HG03439 (cell line): Measurements from ENCODE around the gene TAMALIN.
A peak's percentile ranks its signal among the peaks of the same experiment; 100 is the strongest.
"Not testable (repeated sequence)": the region's sequence is repeated elsewhere in the genome, so short reads cannot be mapped to it uniquely, and the experiment has no call there.

Experiments
- ATAC-seq: cut with Tn5 transposase; IDR thresholded peaks from one replicate; pipeline ENCODE4 v1.9.1; 2021; ENCODE audit warnings: mild to moderate bottlenecking, moderate library complexity; ENCODE audit not compliant: unreplicated experiment

Gene TAMALIN

DNA sequence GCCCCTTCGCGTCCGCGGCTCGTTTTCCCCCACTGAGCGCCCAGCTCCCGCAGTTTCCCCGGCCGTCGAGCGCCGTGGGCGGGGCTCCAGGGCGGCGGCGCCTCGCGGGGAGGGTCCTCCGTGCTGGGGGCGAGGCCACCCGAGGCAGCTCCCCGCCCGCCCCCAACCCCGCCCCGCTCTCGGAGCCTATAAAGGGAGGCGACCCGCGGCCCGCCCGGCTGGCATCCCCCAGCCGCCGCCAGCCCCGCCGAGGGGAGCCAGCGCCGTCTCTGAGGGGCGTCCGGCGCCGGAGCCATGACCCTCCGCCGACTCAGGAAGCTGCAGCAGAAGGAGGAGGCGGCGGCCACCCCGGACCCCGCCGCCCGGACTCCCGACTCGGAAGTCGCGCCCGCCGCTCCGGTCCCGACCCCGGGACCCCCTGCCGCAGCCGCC lies at the start of gene TAMALIN:
TAMALIN (plus strand) TSS at position 221 of the 432 bp plus-strand sequence; CDS start at position 295, 74 bp downstream.
- no peak for ATAC-seq

DNA sequence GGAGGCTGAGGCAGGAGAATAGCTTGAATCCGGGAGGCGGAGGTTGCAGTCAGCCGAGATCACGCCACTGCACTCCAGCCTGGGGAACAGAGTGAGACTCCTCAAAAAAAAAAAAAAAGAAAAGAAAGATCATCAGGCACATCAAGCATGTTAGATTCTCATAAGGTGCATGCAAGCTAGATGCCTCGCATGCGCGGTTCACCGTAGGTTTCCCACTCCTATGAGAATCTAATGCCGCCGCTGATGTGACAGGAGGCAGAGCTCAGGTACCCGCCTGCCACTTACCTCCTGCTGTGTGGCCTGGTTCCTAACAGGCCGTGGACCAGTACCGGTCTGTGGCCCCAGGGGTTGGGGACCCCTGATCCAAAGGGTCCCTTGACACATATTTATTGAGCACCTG lies 48.2 kb upstream of the TAMALIN start:
- ATAC-seq = no peak

DNA sequence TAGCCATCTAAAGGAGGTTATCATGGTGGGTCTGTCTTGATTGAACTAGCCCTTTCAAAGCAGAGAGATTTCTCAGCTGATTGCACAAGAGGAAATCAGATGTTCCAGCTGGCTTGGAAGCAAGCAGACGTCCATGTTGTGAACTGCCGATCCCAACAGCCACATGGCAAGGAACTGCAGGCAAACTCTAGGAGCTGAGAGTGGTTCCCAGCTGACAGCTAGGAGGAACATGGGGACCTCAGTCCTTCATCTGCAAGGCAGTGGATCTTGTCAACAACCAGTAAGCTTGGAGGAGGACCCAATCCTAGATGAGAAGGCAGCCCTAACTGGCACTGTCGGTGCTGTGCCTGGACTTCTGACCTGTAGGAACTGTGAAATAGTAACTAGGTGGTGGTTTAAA lies 47.5 kb upstream of the TAMALIN start:
- ATAC-seq = no peak

DNA sequence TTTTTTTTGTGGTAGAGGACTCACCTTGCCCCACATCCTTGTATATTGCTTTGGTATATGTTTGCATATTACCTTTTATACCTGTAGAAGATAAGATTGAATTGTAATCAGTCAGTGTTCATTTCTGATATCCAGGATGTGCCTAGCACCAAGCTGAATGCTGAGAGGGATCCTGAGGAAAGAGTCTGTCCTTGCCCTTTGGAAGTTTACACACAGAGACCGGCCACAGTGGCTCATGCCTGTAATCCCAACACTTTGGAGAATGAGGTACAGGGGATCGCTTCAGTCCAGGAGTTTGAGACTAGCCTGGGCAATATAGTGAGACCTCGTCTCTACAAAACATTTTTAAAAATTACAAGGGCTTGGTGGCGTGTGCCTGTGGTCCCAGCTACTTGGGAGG lies 46.8 kb upstream of the TAMALIN start:
- no peak for ATAC-seq

DNA sequence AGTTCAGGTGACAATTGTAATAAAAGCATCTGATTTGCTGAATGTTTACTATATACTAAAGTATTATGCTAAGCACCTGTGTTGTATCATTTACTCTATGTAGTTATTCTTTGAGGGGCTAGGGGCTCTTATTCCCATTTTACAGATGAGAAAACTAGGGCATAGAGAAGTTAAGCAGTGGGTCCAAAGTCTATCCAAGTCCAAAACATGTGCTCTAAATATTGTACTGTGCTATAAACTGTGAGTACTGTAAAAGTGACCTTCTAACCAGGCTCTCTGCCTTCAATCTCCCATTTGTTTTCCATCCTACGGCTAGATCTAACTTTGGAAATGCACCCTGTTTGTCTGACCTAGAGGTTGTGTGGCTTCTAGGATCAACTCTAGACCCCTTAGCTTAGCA lies 46.3 kb upstream of the TAMALIN start:
- ATAC-seq = no peak

DNA sequence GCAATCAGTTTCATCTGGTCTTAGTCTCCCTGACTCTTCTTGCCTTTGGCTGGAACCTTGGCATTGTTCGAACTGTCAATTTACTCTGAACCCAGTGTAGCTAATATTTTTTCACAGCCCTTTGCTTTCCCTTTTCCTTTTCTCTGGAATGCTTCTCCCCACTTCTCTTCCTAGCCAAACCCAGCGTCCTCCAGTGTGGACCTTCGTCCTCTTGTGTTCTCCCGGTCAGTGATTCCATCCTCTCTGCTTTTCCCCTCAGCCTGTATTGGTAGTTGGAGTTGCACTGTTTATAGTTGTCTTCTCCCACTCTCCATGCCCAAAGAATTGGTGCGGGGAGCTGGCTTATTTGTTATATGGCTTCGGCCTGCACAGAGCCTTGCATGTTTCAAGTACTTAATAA lies 45.9 kb upstream of the TAMALIN start:
- ATAC-seq = no peak

DNA sequence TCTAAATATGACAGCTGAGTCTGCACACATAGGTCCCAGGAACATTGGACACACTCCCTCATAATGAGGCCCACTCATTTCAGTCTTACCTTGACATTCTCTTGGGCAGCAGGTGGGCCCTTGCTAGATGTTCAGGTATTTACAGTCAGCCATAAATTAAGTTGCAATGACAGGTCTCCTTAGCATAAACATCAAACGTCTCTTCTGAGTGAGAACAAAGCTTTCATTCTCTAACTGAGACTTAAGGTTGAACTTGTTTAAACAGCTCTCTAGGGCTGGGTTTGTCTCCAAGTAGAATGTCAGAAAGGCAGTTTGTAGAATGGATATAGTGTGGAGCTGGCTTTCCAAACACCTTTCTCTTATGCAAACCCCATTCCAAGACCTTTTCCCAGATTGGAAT lies 44.9 kb upstream of the TAMALIN start:
- no peak for ATAC-seq

DNA sequence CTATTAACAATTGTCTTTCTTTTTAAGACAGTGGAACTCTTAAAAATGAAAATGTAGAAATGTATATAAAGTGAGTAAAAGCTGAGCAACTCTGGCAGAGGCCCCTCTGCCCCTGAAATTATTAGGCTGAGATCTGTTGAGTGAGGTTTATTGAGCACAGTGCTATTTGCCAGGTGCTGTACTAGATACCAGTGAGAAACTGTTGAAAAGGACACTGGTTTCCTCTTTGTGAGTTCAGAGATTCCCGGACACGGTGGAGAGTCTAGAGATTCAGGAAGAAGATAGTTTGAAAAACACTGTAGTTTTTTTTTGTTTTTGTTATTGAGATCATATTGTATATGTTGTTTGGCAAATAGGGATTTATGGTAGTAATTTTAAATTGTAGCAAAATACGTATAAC lies 44.0 kb upstream of the TAMALIN start:
- no peak for ATAC-seq

DNA sequence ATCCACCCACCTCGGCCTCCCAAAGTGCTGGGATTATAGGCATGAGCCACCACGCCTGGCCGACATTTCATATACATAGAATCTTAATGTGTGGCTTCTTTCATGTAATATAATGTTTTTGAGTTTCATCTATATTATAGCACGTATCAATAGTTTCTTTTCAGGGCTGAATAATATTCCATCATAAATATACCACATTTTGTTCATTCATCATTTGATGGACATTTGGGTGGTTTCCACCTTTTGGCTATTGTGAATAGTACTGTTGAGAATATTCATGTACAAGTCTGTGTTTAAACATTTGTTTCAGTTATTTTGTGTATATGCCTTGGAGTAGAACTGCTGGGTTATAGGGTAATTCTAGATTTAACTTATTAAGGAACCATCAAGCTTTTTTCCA lies 43.3 kb upstream of the TAMALIN start:
- ATAC-seq = no peak

DNA sequence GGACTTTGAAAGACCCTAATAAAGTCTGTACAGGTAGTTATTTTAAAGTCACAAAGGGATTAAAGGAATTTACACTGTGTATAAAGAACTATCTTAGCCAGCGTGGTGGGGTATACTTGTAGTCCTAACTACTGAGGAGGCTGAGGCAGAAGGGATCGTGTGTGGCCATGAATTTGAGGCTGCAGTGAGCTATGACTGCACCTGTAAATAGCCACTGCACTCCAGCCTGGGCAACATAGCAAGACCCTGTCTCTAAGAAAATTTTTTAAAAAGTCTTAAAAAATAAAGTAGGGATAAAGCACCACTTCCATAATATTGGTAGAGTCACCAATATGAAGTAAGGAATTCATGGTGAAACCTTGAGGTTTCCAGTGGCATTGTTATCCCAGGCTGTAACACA lies 37.1 kb upstream of the TAMALIN start:
- no peak for ATAC-seq

DNA sequence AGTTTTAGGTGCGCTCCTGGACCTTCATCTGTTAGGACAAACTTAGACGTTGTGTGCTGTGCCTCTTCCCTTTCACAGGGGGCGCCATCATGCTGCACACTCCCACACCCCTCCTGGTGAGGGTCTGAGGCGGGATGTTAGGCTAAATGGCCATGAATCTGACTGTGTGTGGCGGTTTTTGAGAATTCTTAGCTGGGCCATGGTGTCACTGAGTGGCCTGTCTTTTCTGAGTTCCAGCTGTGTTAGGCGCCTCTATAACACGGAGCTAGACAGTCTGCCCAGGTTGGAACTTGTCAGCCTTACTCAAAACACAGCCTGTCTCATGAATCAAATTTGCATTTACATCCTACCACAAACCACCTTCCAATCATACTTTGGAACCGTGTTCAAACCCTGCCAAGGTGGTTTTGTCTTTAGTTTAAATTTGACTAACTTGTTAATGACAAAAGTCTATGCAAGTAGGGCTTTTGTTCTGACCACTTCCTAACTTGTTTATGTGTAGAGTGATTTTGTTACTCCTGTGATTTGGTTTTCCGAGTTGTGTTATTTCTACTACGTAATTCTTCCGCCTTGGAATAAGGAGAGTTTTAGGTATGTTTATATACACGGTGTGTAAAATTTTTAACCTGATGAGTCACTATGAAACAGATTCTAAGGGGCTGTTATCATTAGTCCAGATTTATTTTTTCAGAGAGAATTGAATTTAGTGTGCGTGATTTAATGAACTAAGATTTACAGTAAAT lies 35.7 kb upstream of the TAMALIN start:
- peak; percentile 80 for ATAC-seq

DNA sequence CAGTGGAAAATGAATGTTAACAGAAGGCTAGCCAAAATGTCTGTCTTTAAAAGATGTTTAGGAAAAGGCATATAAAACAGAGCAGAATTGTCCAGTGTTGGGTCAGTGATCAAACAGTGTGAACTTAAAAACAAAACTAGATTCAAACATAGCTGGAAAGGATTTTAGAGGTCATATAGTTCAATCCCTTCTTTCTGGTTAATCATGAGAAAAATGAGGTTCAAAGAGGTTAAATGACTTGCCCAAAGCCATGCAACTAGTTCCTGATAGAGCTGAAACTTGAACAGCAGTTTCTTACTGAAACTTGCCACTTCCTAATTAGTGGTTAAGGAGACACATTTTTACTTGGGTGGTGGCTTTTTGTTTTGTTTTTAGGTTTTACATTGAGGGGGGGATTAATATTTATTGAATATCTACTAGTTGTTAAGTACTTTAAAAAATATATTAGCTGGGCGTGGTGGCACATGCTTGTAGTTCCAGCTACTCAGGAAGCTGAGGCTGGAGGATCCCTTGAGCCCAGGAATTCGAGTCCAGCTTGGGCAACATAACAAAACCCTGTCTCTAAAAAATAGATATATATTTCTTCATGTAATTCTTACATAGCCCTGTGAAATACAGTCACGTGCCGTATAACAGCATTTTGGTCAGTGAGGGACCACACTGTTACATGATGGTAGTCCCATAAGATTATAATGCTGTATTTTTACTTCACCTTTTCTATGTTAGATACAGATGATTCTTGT lies 34.9 kb upstream of the TAMALIN start:
- no peak for ATAC-seq

DNA sequence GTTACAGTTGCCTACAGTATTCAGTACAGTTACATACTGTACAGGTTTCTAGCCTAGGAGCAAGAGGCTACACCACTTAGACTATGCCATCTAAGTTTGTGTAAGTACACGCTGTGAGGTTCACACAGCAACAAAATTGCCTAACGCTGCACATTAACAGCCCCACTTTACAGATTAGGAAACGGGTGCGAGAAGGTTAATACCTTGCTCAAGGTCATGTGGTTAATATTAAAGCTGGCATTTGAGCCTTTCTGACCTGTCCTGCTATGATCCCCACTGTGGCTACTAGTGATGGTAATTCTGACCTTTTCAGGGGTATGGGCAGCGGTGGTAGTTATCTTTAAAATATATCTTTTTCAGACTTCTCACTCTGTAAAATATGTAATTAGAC lies 34.3 kb upstream of the TAMALIN start:
- no peak for ATAC-seq

DNA sequence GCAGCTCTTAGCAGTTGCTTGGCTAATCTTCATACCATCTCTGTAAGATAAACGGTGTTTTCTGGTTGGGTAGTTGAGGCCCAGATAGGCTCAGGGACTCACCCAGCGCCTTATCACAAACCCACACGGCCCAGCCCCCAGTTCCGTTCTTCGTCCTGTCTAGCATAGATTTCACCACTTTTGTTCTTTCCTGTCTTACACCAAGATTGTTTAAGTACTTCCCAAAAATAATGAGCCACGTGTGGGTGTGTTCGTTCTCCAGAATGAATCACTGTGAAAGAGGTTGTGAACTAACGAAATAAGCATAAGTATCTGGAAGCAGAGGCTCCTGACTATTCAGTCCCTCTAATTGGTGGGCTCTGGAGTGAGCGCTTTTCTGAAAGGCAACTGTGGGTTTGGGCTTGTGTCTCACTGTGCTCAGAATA lies 33.9 kb upstream of the TAMALIN start:
- ATAC-seq = no peak

DNA sequence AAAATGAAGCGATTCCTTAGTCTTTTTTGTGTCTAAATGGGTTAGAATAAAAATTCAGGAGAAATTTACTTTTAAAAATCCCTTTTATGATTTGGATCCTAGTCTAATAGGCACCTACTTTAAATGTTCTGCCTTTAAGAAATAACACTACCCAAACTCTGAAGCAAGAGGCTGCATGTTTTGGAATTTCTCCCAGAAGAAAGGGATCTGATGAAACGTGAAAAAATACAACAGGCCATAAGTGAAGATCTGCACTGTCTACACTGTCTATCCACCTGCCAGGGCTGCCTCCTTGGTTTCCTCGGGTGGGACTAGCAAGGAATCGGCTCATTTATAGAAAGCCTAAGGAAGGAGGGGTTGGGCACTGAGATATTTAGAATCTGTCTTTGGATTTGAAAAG lies 33.2 kb upstream of the TAMALIN start:
- ATAC-seq = no peak

DNA sequence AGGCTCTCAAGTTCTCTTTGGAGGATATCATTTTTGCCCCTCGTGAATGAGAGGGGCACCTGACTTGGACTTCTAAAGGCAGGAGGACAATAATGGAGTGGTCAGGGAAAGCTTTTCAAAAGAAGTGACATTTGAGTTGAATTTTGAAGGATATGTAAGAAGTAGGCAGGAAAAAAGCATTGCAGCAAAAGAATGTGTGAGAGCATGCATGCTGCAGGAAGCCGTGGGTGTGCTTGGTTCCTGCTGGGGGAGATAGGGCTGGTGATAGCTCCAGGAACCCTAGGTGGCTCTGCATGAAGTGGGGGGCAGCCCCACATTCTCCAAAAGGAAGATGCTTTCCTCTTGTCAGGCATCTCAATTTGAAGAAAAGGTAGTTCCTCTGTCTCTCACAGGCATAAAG lies 32.1 kb upstream of the TAMALIN start:
- no peak for ATAC-seq

DNA sequence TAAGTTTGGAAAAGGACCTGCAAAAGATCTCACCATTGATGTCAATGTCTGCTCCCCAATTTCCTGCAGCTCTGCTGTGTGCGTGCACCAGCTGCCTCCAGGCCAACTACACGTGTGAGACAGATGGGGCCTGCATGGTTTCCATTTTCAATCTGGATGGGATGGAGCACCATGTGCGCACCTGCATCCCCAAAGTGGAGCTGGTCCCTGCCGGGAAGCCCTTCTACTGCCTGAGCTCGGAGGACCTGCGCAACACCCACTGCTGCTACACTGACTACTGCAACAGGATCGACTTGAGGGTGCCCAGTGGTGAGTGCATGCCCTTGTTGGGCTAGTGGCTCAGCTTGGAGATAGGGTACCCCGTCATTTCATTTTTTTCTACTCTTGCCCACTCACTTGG lies 31.6 kb upstream of the TAMALIN start:
- ATAC-seq = no peak

DNA sequence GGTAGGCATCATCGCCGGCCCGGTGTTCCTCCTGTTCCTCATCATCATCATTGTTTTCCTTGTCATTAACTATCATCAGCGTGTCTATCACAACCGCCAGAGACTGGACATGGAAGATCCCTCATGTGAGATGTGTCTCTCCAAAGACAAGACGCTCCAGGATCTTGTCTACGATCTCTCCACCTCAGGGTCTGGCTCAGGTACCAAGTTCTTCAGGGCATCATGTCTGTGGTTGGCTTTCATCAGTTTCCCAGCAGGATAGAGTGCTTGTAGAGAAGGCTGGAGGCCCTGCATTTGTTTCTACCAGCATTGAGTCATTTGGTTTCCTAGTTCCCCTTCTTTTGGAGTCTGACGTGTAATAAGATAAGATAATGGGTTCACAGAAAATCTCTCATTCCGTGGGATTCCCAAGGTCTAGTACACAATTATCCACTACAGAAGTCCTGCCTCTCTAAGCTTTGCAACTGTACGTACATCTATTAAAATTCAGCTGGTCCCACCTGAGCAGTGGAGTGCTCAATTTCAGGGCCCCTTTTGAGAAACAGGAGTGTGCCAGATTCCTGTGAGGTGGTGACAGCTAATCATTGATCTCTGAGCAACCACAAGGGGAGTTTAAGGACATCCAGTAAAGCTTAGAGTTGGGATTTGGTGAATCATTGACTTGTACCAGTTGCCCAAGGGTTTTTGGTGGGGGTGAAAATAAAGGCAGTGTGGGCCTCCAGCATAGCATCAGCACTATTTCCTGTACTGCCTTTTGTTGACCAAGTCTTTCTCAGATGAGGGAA lies 30.2 kb upstream of the TAMALIN start:
- ATAC-seq = no peak

DNA sequence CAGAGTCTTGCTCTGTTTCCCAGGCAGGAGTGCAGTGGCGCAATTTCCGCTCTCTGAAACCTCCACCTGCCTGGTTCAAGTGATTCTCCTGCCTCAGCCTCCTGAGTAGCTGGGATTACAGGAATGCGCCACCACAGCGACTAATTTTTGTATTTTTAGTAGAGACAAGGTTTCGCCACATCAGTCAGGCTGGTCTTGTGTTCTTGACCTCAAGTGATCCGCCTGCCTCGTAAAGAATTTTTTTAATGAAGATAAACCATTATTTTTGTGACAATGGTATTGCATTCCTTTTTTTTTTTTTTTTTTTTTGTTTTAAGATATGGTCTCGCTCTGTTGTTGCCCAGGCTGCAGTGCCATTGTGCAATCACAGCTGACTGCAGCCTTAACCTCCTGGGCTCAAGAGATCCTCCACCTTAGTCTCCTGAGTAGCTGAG lies 29.4 kb upstream of the TAMALIN start:
- no peak for ATAC-seq

DNA sequence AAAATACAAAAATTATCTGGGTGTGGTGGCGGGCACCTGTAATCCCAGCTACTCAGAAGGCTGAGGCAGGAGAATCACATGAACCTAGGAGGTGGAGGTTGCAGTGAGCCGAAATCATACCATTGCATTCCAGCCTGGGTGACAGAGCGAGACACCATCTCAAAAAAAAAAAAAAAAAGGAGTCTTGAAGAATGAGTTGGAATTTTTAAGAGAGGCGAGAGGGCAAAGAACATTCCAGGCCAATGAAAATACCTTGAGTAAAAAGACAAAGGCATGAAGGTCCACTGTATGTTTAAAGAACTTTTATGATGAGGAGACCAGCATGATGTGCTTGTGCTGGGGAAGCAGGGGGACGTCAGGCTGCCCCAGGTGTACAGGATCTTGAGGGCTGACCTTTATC lies 27.4 kb upstream of the TAMALIN start:
- not testable (repeated sequence) for ATAC-seq

DNA sequence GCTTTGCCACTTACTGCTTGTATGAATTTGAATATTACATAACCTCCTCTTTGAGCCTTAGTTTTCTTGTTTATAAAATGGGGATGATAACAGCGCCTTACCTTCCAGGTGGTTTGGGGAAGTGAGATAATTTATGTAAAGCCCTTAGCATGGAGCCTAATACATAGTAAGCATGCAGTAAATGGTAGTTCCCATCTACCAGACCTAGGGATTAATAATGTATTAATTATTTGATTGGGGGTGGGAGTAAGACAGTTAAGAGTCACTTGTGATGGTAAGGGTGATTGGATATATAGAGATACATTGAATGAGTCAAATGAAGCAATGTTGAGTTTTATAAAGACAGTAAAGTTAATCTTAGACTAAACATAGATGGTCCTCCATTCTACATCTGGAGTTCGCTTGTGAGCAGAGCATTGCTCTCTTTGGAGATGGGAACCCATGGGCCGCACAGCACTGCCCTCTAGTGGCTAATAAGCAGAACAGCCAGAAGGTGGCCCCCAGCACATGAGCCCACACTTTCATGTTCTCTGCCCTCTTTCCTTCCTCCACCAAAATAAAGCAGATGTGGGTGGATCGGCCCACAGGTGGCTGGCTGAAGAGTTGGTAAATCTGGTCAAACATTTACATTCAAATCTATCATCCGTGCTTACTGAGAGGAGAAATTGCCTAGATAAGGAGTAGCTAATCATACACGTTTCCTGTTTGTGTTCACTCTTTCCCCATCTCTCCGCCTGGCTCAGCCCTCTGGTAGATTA lies 26.5 kb upstream of the TAMALIN start:
- peak; percentile 84 for ATAC-seq
